GOT3 (cell line): ENCODE measurements around the gene HUS1B.
"Not testable (repeated sequence)": the region's sequence is repeated elsewhere in the genome, so short reads cannot be mapped to it uniquely, and the experiment has no call there.

ENCODE experiments used
- DNase-seq: peaks from one replicate; lab custom pipeline; 2025; ENCODE audit warnings: mixed read lengths; lab: John Stamatoyannopoulos, UW

Gene HUS1B

GRCh38 chr6:656460-657252 lies at the start of gene HUS1B:
Gene HUS1B (minus strand): TSS chr6:657100. CDS start chr6:656944, 156 bp downstream.
- no peak for DNase-seq

GRCh38 chr6:706146-706545 lies 49.2 kb upstream of the HUS1B start:
- DNase-seq = no peak

- DNase-seq = no peak
These were observed 48.1 kb upstream of the HUS1B start for GRCh38 chr6:705047-705446.

- DNase-seq = no peak
These were observed 47.1 kb upstream of the HUS1B start for GRCh38 chr6:704046-704445.

GRCh38 chr6:703552-703951 lies 46.7 kb upstream of the HUS1B start:
- no peak for DNase-seq

- no peak for DNase-seq
These were observed 45.0 kb upstream of the HUS1B start for GRCh38 chr6:701700-702479.

GRCh38 chr6:701215-701614 lies 44.3 kb upstream of the HUS1B start:
- no peak for DNase-seq

GRCh38 chr6:700490-700889 lies 43.6 kb upstream of the HUS1B start:
- DNase-seq = no peak

- no peak for DNase-seq
These were observed 42.4 kb upstream of the HUS1B start for GRCh38 chr6:699319-699718.

- not testable (repeated sequence) for DNase-seq
These were observed 37.7 kb upstream of the HUS1B start for GRCh38 chr6:694431-695126.

- DNase-seq = no peak
These were observed 36.8 kb upstream of the HUS1B start for GRCh38 chr6:693723-694009.

- DNase-seq = peak; percentile 31
These were observed 36.2 kb upstream of the HUS1B start, which contains the start of gene EXOC2 for GRCh38 chr6:692858-693722. Gene EXOC2 (minus strand): TSS chr6:693139. CDS start chr6:637818, 55,321 bp downstream.

GRCh38 chr6:692356-692851 lies 35.5 kb upstream of the HUS1B start:
- DNase-seq = no peak

- DNase-seq = no peak
These were observed 32.3 kb upstream of the HUS1B start for GRCh38 chr6:689223-689622.

GRCh38 chr6:686497-686896 lies 29.6 kb upstream of the HUS1B start:
- DNase-seq = no peak

- DNase-seq = no peak
These were observed 28.1 kb upstream of the HUS1B start for GRCh38 chr6:684831-685636.

GRCh38 chr6:683742-684440 lies 27.0 kb upstream of the HUS1B start:
- DNase-seq = no peak

- no peak for DNase-seq
These were observed 23.9 kb upstream of the HUS1B start for GRCh38 chr6:680666-681340.

- DNase-seq = no peak
These were observed 23.4 kb upstream of the HUS1B start for GRCh38 chr6:680251-680650.

- DNase-seq = no peak
These were observed 22.4 kb upstream of the HUS1B start for GRCh38 chr6:679282-679681.
